ENCODE results near the gene PCSK9.

PCSK9 gene

GRCh38 chr1:55060133-55060999 is 21.0 kb downstream of the PCSK9 start:
- DNase-seq (no peak), ATAC-seq (peak; percentile 79)

GRCh38 chr1:55061000-55061705 is 21.8 kb downstream of the PCSK9 start:
- DNase-seq (no peak), ATAC-seq (no peak)

GRCh38 chr1:55061706-55062321 is 22.5 kb downstream of the PCSK9 start:
- no peak for ATAC-seq
- no peak for DNase-seq

- DNase-seq (no peak), ATAC-seq (no peak)
These were observed 23.6 kb downstream of the PCSK9 start for GRCh38 chr1:55062801-55063576.

GRCh38 chr1:55063577-55063942 is 24.2 kb downstream of the PCSK9 start:
- no peak for ATAC-seq

GRCh38 chr1:55064071-55064581 is 24.8 kb downstream of the PCSK9 start:
- no peak for ATAC-seq
- no peak for DNase-seq

More at GRCh38 chr1:55063577-55063942, 24.2 kb downstream of the PCSK9 start:
- DNase-seq, result no peak

- DNase-seq, result no peak
- no peak for ATAC-seq
These were observed 25.5 kb downstream of the PCSK9 start for GRCh38 chr1:55064861-55065263.

GRCh38 chr1:55065648-55066047 is 26.3 kb downstream of the PCSK9 start:
- ATAC-seq, result no peak
- no peak for DNase-seq

GRCh38 chr1:55067022-55067778 is 27.9 kb downstream of the PCSK9 start:
- ATAC-seq, result no peak
- DNase-seq, result no peak

- ATAC-seq (no peak), DNase-seq (no peak)
These were observed 28.6 kb downstream of the PCSK9 start for GRCh38 chr1:55067914-55068313.

GRCh38 chr1:55068638-55069037 is 29.3 kb downstream of the PCSK9 start:
- ATAC-seq (no peak), DNase-seq (no peak)

GRCh38 chr1:55069280-55069679 is 29.9 kb downstream of the PCSK9 start:
- ATAC-seq, result no peak
- no peak for DNase-seq

GRCh38 chr1:55070293-55071164 is 31.2 kb downstream of the PCSK9 start:
- ATAC-seq, result no peak
- DNase-seq, result no peak

GRCh38 chr1:55071477-55071876 is 32.1 kb downstream of the PCSK9 start:
- ATAC-seq, result no peak
- no peak for DNase-seq

GRCh38 chr1:55073187-55073916 is 34.0 kb downstream of the PCSK9 start:
- DNase-seq, result no peak
- peak; percentile 92 for ATAC-seq

GRCh38 chr1:55074455-55074854 is 35.1 kb downstream of the PCSK9 start:
- no peak for DNase-seq
- no peak for ATAC-seq

- no peak for ATAC-seq
- DNase-seq, result no peak
These were observed 37.0 kb downstream of the PCSK9 start for GRCh38 chr1:55076356-55076755.

- DNase-seq (no peak), ATAC-seq (no peak)
These were observed 39.1 kb downstream of the PCSK9 start for GRCh38 chr1:55078470-55078869.

- DNase-seq, result no peak
- no peak for ATAC-seq
These were observed 40.3 kb downstream of the PCSK9 start for GRCh38 chr1:55079651-55080050.

Measured in stimulated activated naive CD8-positive, alpha-beta T cell treated with anti-CD3 and anti-CD28 coated beads, Interleukin-15, Interleukin-2, amounts not matched to agents 100 U/mL and 50 U/mL, for 24 hours (primary cell).